Smooth muscle cell (in vitro differentiated cells): ENCODE measurements around the gene ACVR2A. TPM values are rescaled to one million over a fixed set of nuclear protein-coding genes. Genes with fewer than 3 reads are reported as not detected.

Source experiments
- DNase-seq: peaks from one replicate; lab custom pipeline; 2025; ENCODE audit not compliant: unreplicated experiment; lab: John Stamatoyannopoulos, UW
- H2AFZ ChIP-seq: fragments of 200-600 bp; sonication (generic); 2 replicates; pipeline ENCODE4 v1.6.0; 2016; ENCODE audit warnings: antibody characterized with exemption, low read depth, mild to moderate bottlenecking
- H3F3A ChIP-seq: fragments of 200-600 bp; sonication (generic); 2 replicates; pipeline ENCODE4 v1.6.0; 2017; ENCODE audit warnings: antibody characterized with exemption, low read depth
- H3K27ac ChIP-seq: fragments of 200-600 bp; sonication (generic); 2 replicates; pipeline ENCODE4 v1.5.1; 2016; ENCODE audit warnings: low read depth, mild to moderate bottlenecking
- H3K27me3 ChIP-seq: fragments of 200-600 bp; sonication (generic); 2 replicates; pipeline ENCODE4 v1.6.1; 2016; ENCODE audit warnings: low read depth, mild to moderate bottlenecking
- H3K36me3 ChIP-seq: fragments of 200-600 bp; sonication (generic); 2 replicates; pipeline ENCODE4 v1.5.1; 2016; ENCODE audit warnings: low read depth
- H3K4me1 ChIP-seq: fragments of 200-600 bp; sonication (generic); 2 replicates; pipeline ENCODE4 v1.5.1; 2016; ENCODE audit warnings: low read depth
- H3K4me2 ChIP-seq: fragments of 200-600 bp; sonication (generic); 2 replicates; pipeline ENCODE4 v1.6.0; 2016; ENCODE audit warnings: mild to moderate bottlenecking
- H3K4me3 ChIP-seq: fragments of 200-600 bp; sonication (generic); 2 replicates; pipeline ENCODE4 v1.5.1; 2016; ENCODE audit warnings: mild to moderate bottlenecking
- H3K79me2 ChIP-seq: fragments of 200-600 bp; sonication (generic); 2 replicates; pipeline ENCODE4 v1.6.0; 2016; ENCODE audit warnings: low read depth, mild to moderate bottlenecking
- H3K9ac ChIP-seq: fragments of 200-600 bp; sonication (generic); 2 replicates; pipeline ENCODE4 v1.6.0; 2016; ENCODE audit warnings: low read depth
- H3K9me3 ChIP-seq: fragments of 200-600 bp; sonication (generic); replicated peaks from 2 replicates; pipeline ENCODE4 v1.5.1; 2016; ENCODE audit warnings: low read depth
- H4K20me1 ChIP-seq: fragments of 200-600 bp; sonication (generic); 2 replicates; pipeline ENCODE4 v1.6.0; 2016; ENCODE audit warnings: low read depth
- CTCF ChIP-seq: fragments of 200-600 bp; sonication (generic); IDR thresholded peaks from 2 replicates; pipeline ENCODE4 v1.5.1; 2017; ENCODE audit warnings: borderline replicate concordance, mild to moderate bottlenecking, antibody characterized with exemption; ENCODE audit not compliant: insufficient read depth, poor library complexity, severe bottlenecking
- WGBS: methylation state at CpG from one replicate; pipeline ENCODE4 v1.1.7; 2016; ENCODE audit warnings: low lambda C conversion rate; 5-methylcytosine and 5-hydroxymethylcytosine counted together
- polyA plus RNA-seq: library from polyadenylated mRNA; unstranded; fragments of >200 nt; fragmentation: Nextera tagmentation; extraction: Ambion mirVana; gene quantifications from 2 replicates; pipeline ENCODE4 v1.2.1, GENCODE V29; 2016
- total RNA-seq: library from RNA; depleted of rRNA; stranded (reverse); fragments of >200 nt; gene quantifications from 2 replicates; pipeline ENCODE4 v1.2.3, GENCODE V29; 2014

The ACVR2A gene
- total and polyA plus RNA-seq, 2 experiments from 2014 or later = 12.4 to 39.7 TPM

DNA sequence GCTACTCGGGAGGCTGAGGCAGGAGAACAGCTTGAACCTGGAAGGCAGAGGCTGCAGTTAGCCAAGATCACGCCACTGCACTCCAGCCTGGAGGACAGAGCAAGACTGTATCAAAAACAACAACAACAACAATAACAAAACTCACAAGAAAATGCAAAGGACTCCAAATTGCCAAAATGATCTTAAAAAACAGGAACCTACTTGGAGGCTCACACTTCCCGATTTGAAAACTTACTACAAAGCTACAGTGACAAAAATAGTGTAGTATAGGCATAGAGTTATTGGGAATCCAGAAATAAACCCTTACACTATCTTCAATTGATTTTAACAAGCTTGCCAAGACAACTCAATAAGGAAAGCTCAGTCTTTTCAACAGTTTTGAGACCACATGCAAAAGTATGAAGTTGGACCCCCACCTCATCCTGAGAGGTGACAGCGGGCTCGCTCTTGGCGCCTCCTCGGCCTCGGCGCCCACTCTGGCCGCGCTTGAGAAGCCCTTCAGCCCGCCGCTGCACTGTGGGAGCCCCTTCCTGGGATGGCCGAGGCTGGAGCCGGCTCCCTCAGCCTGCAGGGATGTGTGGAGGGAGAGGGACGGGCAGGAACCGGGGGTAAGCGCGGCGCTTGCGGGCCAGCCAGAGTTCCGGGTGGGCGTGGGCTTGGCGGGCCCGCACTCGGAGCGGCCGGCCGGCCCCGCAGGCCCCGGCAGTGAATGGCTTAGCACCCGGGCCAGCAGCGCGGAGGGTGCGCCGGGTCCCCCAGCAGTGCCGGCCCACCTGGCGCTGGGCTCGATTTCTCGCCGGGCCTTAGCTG lies 18.3 kb upstream of the ACVR2A start:
- no peak for DNase-seq
- H3K79me2 ChIP-seq = no peaks in the 10 kb centered on the region
- H3F3A ChIP-seq = no peaks in the 10 kb centered on the region
- WGBS = 97% methylated on average over 36 of the region's 41 CpGs
- H3K27me3 ChIP-seq = no peaks in the 10 kb centered on the region
- no peaks in the 10 kb centered on the region for H3K4me1 ChIP-seq
- no peak overlapping the region for H3K9ac ChIP-seq
- no peak overlapping the region for H3K4me3 ChIP-seq
- no peak overlapping the region for H2AFZ ChIP-seq
- H3K27ac ChIP-seq = no peak overlapping the region
- H3K9me3 ChIP-seq = no peaks in the 10 kb centered on the region
- H3K36me3 ChIP-seq = no peaks in the 10 kb centered on the region
- TF ChIP-seq CTCF = no peak
- H4K20me1 ChIP-seq = no peaks in the 10 kb centered on the region
- no peak overlapping the region for H3K4me2 ChIP-seq

DNA sequence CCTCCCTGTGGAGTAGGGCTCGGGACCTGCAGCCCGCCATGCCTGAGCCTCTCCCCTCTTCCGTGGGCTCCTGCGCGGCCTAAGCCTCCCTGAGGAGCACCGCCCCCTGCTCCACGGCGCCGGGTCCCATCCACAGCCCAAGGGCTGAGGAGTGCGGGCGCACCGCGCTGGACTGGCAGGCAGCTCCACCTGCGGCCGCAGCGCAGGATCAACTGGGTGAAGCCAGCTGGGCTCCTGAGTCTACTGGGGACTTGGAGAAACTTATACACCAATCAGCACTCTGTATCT lies 17.8 kb upstream of the ACVR2A start:
- no peaks in the 10 kb centered on the region for H3K36me3 ChIP-seq
- H3K4me2 ChIP-seq = no peak overlapping the region
- no peaks in the 10 kb centered on the region for H4K20me1 ChIP-seq
- no peaks in the 10 kb centered on the region for H3K79me2 ChIP-seq
- no peaks in the 10 kb centered on the region for H3F3A ChIP-seq
- no peak overlapping the region for H3K4me3 ChIP-seq
- no peak for DNase-seq
- no peak overlapping the region for H3K9ac ChIP-seq
- H2AFZ ChIP-seq = no peak overlapping the region
- 94% methylated on average over 16 of the region's 16 CpGs for WGBS
- no peaks in the 10 kb centered on the region for H3K9me3 ChIP-seq
- no peaks in the 10 kb centered on the region for H3K27me3 ChIP-seq
- H3K27ac ChIP-seq = no peak overlapping the region
- H3K4me1 ChIP-seq = no peaks in the 10 kb centered on the region
- TF ChIP-seq CTCF = no peak

DNA sequence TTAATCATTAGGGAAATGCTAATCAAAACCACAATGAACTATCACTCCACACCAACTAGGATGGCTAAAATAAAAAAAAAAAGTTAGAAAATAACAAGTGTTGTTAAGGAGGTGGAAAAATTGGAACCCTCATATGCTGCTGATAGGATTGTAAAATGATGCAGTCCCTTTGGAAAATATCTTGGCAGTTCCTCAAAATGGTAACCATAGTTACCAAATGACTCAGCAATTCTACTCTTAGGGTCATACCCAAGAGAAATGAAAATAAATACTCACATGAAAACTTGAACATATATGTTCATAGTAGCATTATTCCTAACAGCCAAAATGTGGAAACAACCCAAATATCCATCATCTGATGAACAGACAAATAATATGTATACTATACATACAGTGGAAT lies 15.7 kb upstream of the ACVR2A start:
- H3K9ac ChIP-seq = no peak overlapping the region
- H3K4me3 ChIP-seq = no peak overlapping the region
- H3F3A ChIP-seq = no peaks in the 10 kb centered on the region
- H3K27ac ChIP-seq = no peak overlapping the region
- H3K36me3 ChIP-seq = no peaks in the 10 kb centered on the region
- H3K79me2 ChIP-seq = no peaks in the 10 kb centered on the region
- no peaks in the 10 kb centered on the region for H3K9me3 ChIP-seq
- DNase-seq = no peak
- no peaks in the 10 kb centered on the region for H3K27me3 ChIP-seq
- no peaks in the 10 kb centered on the region for H3K4me1 ChIP-seq
- H2AFZ ChIP-seq = no peak overlapping the region
- TF ChIP-seq CTCF = no peak
- H4K20me1 ChIP-seq = no peaks in the 10 kb centered on the region
- H3K4me2 ChIP-seq = no peak overlapping the region

DNA sequence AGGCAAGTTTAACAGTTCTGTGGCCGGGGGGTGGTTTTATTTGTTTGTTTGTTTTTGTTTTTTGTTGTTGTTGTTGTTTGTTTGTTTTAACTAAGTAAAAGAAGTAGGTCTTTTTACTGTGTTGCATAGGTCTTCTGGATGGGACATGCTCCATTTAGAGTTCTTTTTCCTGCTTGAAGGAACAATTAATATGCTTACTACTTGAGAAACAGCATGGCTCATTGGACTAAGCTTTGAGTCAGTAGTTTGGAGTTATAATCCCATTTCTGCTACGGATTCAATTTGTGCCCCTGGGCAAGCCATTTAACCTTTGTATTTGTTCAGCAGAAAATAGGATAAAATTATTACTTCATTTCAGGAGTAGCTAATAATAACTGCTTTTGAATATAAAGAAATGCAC lies 8.7 kb upstream of the ACVR2A start:
- no peak for DNase-seq
- H4K20me1 ChIP-seq = no peaks in the 10 kb centered on the region
- H2AFZ ChIP-seq = no peak overlapping the region
- 84% methylated on average over 2 of the region's 2 CpGs for WGBS
- no peaks in the 10 kb centered on the region for H3K4me1 ChIP-seq
- no peak overlapping the region for H3K4me3 ChIP-seq
- H3K36me3 ChIP-seq = no peaks in the 10 kb centered on the region
- H3K27me3 ChIP-seq = no peaks in the 10 kb centered on the region
- H3F3A ChIP-seq = no peaks in the 10 kb centered on the region
- no peak for TF ChIP-seq CTCF
- no peaks in the 10 kb centered on the region for H3K9me3 ChIP-seq
- no peaks in the 10 kb centered on the region for H3K79me2 ChIP-seq
- H3K4me2 ChIP-seq = no peak overlapping the region
- no peak overlapping the region for H3K27ac ChIP-seq
- no peak overlapping the region for H3K9ac ChIP-seq
